ENCODE measurements around the gene VSIG10L. TPM values are rescaled to one million over a fixed set of nuclear protein-coding genes. Genes with fewer than 3 reads are reported as not detected.

Gene VSIG10L
- total RNA-seq, 1 experiment from 2014 or later: 3.0 TPM

DNA sequence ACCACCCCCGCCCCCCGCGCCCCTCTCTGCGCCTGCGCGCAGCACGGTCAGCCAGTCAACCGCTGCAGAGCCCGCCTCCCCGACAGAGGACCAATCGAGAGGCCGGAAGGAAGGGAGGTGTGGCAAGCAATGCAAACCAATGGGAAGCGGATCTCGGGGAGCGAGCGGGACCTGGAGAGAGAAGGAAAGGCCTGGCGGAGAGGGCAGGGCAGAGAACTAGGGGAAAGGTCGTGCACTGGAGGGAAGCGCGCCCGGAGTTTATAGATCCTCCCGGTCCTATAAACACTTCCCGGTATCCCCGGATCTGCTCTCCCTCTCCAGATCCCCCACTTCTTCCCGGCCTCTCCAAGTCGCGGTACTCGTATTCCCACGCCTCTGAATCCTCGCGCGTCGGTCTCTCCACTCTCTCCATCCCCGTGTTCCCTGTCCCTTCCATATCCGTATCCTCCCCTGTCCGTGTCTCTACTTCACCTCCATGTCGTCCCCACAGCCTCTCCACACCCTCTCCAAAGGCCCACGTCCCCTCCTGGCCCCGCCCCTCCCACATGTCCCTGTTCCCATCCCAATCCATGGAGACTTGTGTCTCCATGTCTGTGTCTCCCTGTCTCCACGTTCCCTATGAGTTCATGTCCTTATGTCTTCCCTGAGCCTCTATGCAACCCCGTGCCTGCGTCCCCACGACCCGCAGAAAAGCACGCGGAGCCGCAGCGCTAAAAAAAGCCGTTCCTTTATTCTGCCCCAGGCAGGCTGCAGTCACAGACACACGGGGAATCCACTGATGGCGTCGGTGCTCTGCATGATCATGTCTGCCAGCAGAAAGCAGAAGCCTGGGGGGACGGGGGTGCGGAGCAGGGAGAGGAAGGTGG, 24.7 kb upstream of the VSIG10L start:
- H3K36me3 Mint-ChIP-seq (ENCODE audit: insufficient read depth, unreplicated experiment): peaks cover 61% of the 10 kb centered on the region
- no TSS peak for BruUV-seq (replicated peaks)
- H3K27me3 Mint-ChIP-seq (ENCODE audit: unreplicated experiment): peaks cover 20% of the 10 kb centered on the region
- intact Hi-C loops (cut with micrococcal nuclease; ENCODE audit: unreplicated experiment): loop anchor here (2.0 kb wide), 1 partner anchor 28 kb away; no protein-coding TSS in a partner anchor
- peaks cover 25% of the 10 kb centered on the region for H3K4me1 Mint-ChIP-seq (ENCODE audit: low read depth, unreplicated experiment)
- peak overlapping the region; percentile 80 for H3K4me3 Mint-ChIP-seq (ENCODE audit: low read depth, unreplicated experiment)
- CTCF ChIA-PET: interaction anchor here (1.0 to 1.7 kb wide), 4 partner anchors 7 to 322 kb away, joined by 3 to 17 read pairs (median 4); partner anchors contain the start of gene LIM2
- DNase-seq: peak; percentile 99
- H3K9me3 Mint-ChIP-seq (ENCODE audit: low read depth, unreplicated experiment): no peaks in the 10 kb centered on the region
- TF ChIP-seq, protein P1, sequence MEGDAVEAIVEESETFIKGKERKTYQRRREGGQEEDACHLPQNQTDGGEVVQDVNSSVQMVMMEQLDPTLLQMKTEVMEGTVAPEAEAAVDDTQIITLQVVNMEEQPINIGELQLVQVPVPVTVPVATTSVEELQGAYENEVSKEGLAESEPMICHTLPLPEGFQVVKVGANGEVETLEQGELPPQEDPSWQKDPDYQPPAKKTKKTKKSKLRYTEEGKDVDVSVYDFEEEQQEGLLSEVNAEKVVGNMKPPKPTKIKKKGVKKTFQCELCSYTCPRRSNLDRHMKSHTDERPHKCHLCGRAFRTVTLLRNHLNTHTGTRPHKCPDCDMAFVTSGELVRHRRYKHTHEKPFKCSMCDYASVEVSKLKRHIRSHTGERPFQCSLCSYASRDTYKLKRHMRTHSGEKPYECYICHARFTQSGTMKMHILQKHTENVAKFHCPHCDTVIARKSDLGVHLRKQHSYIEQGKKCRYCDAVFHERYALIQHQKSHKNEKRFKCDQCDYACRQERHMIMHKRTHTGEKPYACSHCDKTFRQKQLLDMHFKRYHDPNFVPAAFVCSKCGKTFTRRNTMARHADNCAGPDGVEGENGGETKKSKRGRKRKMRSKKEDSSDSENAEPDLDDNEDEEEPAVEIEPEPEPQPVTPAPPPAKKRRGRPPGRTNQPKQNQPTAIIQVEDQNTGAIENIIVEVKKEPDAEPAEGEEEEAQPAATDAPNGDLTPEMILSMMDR (IDR thresholded peaks at IDR 0.05; ENCODE audit: unreplicated experiment): no peak
- peak overlapping the region; percentile 93 for H3K27ac Mint-ChIP-seq (ENCODE audit: unreplicated experiment)

DNA sequence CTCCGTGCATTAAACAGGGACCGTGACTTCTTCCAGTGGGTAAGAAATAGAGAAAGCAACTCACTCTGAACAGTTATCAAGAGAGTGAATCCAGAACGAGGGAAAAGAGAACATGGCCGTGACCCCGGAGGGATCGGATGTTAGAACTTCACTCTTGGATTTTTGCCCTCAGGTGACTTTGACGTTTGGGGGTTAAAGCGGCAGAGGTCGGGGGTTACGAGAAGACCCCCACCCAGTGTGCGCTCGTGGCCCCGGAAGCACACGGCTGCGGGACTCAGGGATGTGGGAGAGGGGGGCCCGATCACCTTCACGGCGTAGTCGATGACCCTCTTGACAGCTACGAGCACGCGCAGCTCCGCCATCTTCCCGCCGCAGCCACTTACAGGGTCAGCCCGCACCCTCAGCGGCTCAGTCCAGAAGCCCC, 24.0 kb upstream of the VSIG10L start, which contains the start of gene ETFB:
TSS of gene ETFB (minus strand) at position 424 of the 424 bp plus-strand sequence. CDS start at position 362, 62 bp downstream.
- no peak for DNase-seq
- H3K9me3 Mint-ChIP-seq (ENCODE audit: low read depth, unreplicated experiment): no peaks in the 10 kb centered on the region
- intact Hi-C loops (cut with micrococcal nuclease; ENCODE audit: unreplicated experiment): loop anchor here (2.0 kb wide), 1 partner anchor 27 kb away; no protein-coding TSS in a partner anchor
- peak within 1 kb of the TSS; percentile 93 for H3K27ac Mint-ChIP-seq (ENCODE audit: unreplicated experiment)
- peaks cover 61% of the 10 kb centered on the region for H3K36me3 Mint-ChIP-seq (ENCODE audit: insufficient read depth, unreplicated experiment)
- CTCF ChIA-PET: interaction anchor here (1.1 kb wide), 1 partner anchor 26 kb away, joined by 4 read pairs; no protein-coding TSS in a partner anchor
- H3K4me1 Mint-ChIP-seq (ENCODE audit: low read depth, unreplicated experiment): peaks cover 25% of the 10 kb centered on the region
- peak within 1 kb of the TSS; percentile 80 for H3K4me3 Mint-ChIP-seq (ENCODE audit: low read depth, unreplicated experiment)
- TSS peak; percentile 78 for BruUV-seq (replicated peaks)
- peaks cover 14% of the 10 kb centered on the region for H3K27me3 Mint-ChIP-seq (ENCODE audit: unreplicated experiment)
- TF ChIP-seq, protein P1 (IDR thresholded peaks at IDR 0.05; ENCODE audit: unreplicated experiment): no peak

DNA sequence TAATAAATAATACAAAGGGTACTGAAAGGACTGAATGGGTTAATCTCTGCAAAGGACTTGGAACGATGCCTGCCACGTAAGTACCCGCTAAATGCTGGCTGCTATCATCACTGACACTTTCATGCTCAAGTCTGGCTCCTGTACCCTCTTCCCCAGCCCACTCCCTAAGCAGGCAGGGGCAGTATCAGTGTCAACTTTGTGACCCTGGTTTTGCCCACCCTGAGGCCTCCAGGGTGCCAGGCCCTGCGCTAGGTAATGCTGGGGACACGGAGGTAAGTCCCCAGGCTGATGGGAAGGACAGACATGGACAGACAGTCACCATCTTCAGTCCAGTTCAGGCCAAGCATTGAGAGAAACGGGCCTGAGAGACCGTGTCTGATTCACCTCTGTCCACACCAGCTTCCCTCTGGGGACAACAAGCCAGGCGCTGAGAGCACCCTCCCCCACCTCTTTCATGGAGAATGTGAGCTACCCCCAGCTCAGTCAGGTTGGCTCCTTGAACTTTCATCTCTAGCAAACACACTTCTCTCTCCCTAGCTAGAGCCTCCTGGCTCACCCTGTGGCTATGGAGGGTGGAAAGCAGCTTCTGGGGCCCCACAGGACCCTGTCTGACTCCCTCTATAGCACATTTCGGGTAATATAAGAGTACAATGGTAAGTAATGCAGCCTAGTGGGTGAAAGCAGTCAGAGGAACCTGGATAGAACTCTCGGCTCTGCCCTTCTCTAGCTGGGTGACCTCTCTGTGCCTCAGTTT, 23.4 kb upstream of the VSIG10L start:
- DNase-seq: peak; percentile 36
- CTCF ChIA-PET: interaction anchor here (1.1 kb wide), 1 partner anchor 26 kb away, joined by 4 read pairs; no protein-coding TSS in a partner anchor

More for the DNA sequence above, 23.4 kb upstream of the VSIG10L start:
- no peaks in the 10 kb centered on the region for H3K9me3 Mint-ChIP-seq (ENCODE audit: low read depth, unreplicated experiment)
- TF ChIP-seq, protein P1 (IDR thresholded peaks at IDR 0.05; ENCODE audit: unreplicated experiment): no peak
- BruUV-seq (replicated peaks): no TSS peak
- peak overlapping the region; percentile 93 for H3K27ac Mint-ChIP-seq (ENCODE audit: unreplicated experiment)
- peaks cover 58% of the 10 kb centered on the region for H3K36me3 Mint-ChIP-seq (ENCODE audit: insufficient read depth, unreplicated experiment)
- H3K27me3 Mint-ChIP-seq (ENCODE audit: unreplicated experiment): peaks cover 8% of the 10 kb centered on the region
- H3K4me1 Mint-ChIP-seq (ENCODE audit: low read depth, unreplicated experiment): peaks cover 25% of the 10 kb centered on the region
- H3K4me3 Mint-ChIP-seq (ENCODE audit: low read depth, unreplicated experiment): peak overlapping the region; percentile 80
- intact Hi-C loops (cut with micrococcal nuclease; ENCODE audit: unreplicated experiment): no loop called here

Measured in Calu3 (cell line).